ENCODE data around the gene CCDC47.
"Not testable (repeated sequence)": the region's sequence is repeated elsewhere in the genome, so short reads cannot be mapped to it uniquely, and the experiment has no call there.

CCDC47 gene

GRCh38 chr17:63780928-63781327, 7.5 kb upstream of the CCDC47 start:
- no peak for DNase-seq

DNA sequence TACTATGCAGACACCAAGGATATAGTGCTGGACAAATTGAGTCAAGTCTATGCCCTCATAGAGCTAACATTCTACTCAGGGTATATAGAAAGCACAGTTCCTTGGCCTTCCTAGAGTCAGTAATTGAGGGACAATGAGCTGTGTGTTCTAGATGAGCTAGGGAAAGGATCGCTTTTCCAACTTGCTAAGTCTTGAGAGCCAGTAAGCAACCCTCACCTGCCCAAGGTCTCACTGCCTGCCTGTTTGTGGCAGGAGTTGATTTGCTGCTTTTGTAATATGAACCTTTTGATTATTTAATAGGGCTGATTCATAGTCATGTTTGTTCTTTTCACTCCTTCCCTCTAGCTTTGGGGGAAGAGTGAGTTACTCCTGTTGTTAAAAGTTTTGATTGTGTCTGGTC, 7.1 kb upstream of the CCDC47 start:
- DNase-seq = no peak

- DNase-seq = no peak
Observed at GRCh38 chr17:63775420-63775819, 2.0 kb upstream of the CCDC47 start.

- peak; percentile 35 for DNase-seq
Observed at GRCh38 chr17:63774969-63775265, 1.5 kb upstream of the CCDC47 start.

GRCh38 chr17:63774141-63774968, 958 bp upstream of the CCDC47 start, which contains the start of gene DDX42:
Gene DDX42 (plus strand): TSS chr17:63774170. CDS start chr17:63787050, 12,880 bp downstream.
- peak; percentile 50 for DNase-seq

GRCh38 chr17:63772801-63773271, 561 bp downstream of the CCDC47 start:
- peak; percentile 28 for DNase-seq

- DNase-seq = no peak
Observed at GRCh38 chr17:63768433-63768832, 5.0 kb downstream of the CCDC47 start.

DNA sequence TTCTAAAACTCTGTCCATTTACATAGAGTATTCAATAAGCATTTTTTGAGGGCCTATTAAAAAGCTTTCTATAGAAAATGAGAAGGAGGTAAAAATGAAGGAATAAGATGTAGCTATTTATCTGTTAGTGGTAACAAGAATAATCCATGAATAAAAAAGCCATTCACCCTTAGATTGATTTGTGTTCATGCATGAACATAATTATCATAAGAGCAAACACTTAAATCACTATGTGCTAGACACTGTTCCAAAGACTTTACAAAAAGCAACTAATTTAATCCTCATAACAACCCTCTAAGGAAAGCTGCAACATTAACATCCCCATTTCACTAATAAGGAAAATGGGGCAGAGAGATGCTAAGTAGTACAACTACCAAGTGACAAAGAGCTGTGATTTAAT, 6.6 kb downstream of the CCDC47 start:
- DNase-seq = no peak

GRCh38 chr17:63764716-63765115, 8.7 kb downstream of the CCDC47 start:
- DNase-seq = no peak

GRCh38 chr17:63762161-63763078, 11.0 kb downstream of the CCDC47 start:
- peak; percentile 47 for DNase-seq

DNA sequence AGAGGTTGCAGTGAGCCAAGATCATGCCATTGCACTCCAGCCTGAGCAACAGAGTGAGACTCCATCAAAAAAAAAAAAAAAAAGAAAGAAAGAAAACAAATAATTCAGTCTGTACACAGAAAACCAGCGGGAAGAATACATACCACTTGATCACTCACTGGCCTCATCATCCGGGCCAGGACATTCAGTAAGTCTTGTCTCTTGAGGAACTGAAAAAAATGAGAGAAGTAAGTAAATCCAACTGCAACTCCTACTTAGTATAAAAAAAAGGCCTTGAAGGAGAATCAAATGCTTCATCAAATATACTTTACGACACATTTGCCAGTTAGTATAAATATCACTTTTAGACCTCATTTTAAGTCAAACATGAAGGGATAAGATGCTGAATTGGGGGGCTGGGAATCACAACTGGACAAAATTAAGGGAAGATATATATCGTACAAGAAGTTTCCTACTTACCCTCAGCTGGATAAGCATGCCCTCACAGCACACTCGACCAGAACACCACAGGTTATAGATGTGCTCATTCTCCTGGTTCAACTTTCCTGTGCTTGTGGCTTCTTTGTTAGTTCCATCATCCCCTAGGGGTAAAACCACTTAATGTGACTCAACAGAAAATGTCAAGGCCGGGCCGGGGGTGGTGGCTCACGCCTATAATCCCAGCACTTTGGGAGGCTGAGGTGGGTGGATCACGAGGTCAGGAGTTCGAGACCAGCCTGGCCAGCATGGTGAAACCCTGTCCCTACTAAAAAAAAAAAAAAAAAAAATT, 12.4 kb downstream of the CCDC47 start:
- DNase-seq = peak; percentile 41

DNA sequence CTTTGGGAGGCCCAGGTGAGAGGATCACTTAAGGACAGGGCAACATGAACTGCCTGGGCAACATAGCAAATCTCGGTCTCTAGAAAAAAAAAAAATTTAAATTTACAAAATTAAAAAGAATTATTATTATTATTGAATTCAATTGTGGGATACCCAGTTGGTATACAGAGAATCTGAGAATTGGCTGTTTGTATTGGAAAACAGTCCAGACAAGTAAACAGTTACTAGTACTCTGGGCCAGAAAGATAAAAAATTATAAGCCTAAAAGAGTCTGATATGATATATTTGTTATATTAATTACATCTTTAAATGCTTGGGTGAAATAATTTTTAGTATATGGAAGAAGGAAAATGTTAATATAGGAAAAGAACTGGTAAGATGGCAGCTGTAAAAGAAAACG, 15.0 kb downstream of the CCDC47 start:
- no peak for DNase-seq

DNA sequence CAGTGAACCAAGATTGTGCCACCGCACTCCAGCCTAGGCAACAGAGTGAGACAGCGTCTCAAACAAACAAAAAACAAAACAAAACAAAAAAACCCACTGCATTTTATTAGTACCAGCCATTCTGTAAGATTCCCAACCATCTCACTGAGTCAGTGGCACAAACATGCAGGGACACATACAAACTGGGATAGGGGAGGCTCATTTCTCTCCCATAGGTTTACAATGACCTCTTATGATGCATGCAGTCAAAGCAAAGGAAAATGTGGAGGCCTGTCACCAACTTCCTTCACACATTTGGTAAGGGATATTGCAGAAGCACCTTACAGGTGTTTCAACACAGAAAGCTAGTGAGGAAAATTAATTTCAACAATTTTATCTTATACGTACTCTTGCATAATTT, 19.4 kb downstream of the CCDC47 start:
- no peak for DNase-seq

DNA sequence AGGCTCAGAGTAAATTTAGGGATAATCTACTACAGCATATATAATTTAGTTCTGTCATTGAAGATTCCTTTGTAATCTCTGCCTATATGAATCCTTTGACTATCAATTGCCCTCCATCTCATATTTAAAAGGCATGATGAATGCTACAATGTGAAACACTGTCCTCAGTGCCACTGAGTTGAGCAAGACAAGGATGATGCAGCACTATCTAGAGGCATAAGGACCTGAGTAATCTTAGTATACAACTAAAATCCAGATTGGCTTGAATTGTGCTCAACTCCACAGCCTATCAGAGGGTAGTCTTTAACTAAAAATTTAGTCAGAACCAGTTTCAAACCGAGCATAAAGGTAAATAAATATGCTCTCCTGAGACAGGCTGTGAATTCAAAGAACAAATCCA, 20.2 kb downstream of the CCDC47 start:
- peak; percentile 54 for DNase-seq

- DNase-seq = no peak
Observed at GRCh38 chr17:63752707-63753106, 20.7 kb downstream of the CCDC47 start.

GRCh38 chr17:63751806-63752205, 21.6 kb downstream of the CCDC47 start:
- DNase-seq = peak; percentile 64

DNA sequence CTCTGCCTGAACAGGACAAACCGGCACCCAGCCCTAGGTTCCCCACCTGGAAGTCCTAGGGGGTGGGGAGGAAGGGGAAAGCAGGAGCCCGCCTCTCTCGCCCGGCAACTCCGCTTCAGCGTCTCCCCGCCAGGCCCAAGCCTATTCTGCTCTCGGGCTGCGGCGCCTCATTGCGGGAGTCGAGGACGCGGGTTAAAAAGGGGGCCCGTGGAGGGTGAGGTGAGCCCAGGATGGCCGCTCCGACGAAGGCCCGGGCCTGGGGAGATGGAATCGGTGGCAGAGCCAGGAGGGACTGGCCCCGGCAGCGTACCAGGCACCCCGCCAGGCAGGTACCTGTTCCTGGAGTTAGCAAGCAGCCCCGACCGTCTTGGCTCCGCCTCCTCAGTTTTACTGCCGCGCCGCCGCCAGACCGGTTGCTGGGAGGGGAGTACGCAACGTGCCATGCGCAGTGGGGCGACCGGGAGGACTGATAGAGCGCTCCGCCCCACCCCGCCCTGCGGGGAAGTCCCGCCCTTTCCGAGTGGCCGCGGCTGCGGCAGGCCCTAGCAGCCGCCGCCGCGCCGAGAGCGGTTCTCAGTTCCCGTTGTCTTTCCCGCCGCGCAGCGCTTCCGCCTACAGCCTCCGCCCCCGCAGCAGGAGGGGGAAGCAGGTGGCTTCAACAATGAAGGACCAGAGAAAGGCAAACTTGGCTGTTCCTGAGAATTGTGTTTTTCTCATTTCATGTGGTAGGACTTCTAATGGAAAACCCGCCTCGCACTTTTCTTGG, 31.8 kb downstream of the CCDC47 start, which contains the start of gene STRADA:
Gene STRADA, minus strand, starts transcription at position 392 of the 766 bp plus-strand sequence. CDS start 13,430 bp downstream, outside the sequence.
- DNase-seq = peak; percentile 98

GRCh38 chr17:63741143-63741407, 32.3 kb downstream of the CCDC47 start:
- DNase-seq = no peak

GRCh38 chr17:63740464-63741142, 32.8 kb downstream of the CCDC47 start:
- DNase-seq = peak; percentile 6

DNA sequence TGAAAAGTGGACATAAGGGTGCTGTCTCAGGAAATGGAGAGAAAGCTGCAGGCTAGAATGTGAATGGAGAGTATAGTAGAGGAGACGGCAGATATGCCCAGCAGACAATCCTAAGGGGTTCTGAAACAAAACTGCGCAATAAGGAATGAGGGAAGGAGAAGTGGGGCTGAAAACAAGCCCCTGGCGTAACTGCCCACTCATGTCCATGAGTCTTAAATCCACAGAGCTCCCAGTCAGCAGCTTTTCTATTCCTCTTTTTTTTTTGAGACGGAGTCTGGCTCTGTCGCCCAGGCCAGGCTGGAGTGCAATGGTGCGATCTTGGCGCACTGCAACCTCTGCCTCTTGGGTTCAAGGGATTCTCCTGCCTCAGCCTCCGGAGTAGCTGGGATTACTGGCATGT, 37.7 kb downstream of the CCDC47 start:
- DNase-seq = no peak

DNA sequence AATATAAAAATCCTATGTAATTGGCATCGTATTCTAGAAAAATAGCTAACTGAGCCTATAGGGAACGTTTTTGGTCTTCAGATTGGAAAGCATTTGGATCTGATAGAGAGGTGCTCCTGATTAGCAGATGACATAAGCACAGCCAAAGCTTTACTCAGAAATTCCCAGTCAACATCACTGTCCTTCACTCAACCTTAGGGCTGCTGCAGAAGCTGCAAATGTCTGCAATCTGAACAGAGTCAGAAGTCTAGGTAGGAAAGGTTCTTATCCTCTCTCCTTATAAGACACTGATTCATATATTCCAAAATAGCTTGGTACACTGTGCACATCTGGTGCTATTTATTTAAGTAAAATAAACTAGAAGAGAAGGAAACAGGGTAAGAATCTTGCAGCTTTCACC, 51.0 kb downstream of the CCDC47 start:
- DNase-seq = no peak

- not testable (repeated sequence) for DNase-seq
Observed at GRCh38 chr17:63720194-63720593, 53.2 kb downstream of the CCDC47 start.
